ENCODE measurements around the gene PKHD1. TPM values are rescaled to one million over a fixed set of nuclear protein-coding genes. Genes with fewer than 3 reads are reported as not detected.

PKHD1 gene
- total and polyA plus RNA-seq, 2 of the 8 experiments (the other 6 are each of a cell fraction or from before 2014, with no cell fraction given), result 0.06 to 0.09 TPM

DNA sequence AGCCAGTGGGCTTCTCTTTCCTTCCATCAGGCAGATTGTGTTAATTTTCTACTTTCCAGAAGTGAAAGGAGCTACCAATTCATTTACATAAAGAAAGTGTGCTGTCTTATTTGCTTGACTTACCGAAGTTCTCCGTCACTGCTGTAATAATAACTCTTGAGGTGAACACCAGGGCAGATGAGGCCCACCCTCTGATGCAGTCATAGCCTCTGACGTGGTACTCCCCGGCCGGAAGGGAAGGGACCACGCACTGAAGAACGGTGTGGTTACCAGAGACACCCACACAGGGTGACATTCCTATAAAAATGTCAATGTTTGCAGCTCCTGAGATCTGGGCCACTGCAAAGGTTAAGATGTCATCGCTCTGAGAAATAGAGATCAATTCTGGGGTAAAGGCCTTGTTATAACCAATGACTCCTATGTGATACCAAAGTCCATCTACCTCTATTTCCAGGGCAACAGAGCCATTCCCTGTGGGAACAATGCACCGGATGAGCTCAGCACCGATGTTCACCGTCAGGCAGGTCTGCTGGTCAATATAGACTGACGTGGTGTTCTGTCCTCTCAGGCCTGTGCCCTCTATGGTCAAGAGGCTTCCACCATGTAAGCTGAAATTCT lies 62.9 kb downstream of the PKHD1 start (continued):
- TF ChIP-seq, protein P1, sequence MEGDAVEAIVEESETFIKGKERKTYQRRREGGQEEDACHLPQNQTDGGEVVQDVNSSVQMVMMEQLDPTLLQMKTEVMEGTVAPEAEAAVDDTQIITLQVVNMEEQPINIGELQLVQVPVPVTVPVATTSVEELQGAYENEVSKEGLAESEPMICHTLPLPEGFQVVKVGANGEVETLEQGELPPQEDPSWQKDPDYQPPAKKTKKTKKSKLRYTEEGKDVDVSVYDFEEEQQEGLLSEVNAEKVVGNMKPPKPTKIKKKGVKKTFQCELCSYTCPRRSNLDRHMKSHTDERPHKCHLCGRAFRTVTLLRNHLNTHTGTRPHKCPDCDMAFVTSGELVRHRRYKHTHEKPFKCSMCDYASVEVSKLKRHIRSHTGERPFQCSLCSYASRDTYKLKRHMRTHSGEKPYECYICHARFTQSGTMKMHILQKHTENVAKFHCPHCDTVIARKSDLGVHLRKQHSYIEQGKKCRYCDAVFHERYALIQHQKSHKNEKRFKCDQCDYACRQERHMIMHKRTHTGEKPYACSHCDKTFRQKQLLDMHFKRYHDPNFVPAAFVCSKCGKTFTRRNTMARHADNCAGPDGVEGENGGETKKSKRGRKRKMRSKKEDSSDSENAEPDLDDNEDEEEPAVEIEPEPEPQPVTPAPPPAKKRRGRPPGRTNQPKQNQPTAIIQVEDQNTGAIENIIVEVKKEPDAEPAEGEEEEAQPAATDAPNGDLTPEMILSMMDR (IDR thresholded peaks at IDR 0.05; ENCODE audit: control extremely low read depth in 1 of 3, insufficient read depth in 1 of 3, low read depth in 1 of 3, low read length in 3 of 3), result no peak
- TF ChIP-seq RNF2 (IDR thresholded peaks at IDR 0.05; ENCODE audit: borderline replicate concordance, low read depth, low read length, missing control alignments, poor library complexity, severe bottlenecking), result no peak
- TF ChIP-seq POLR2AphosphoS5 (IDR thresholded peaks at IDR 0.05; ENCODE audit: low read depth, low read length), result no peak
- no peak for TF ChIP-seq RAD21 (IDR thresholded peaks at IDR 0.05 in 1 of 2, conservative IDR thresholded peaks at IDR 0.05 in 1 of 2; ENCODE audit: low read depth in 2 of 2, low read length in 2 of 2)
- no peak for TF ChIP-seq YY1 (IDR thresholded peaks at IDR 0.05; ENCODE audit: low read depth, low read length)
- TF ChIP-seq KDM1A (IDR thresholded peaks at IDR 0.05; ENCODE audit: borderline replicate concordance, low read length), result no peak
- TF ChIP-seq EZH2 (IDR thresholded peaks at IDR 0.05; ENCODE audit: low read depth, low read length, severe bottlenecking), result no peak

Data from H1 (cell line).